Activated T-helper 17 cell treated with anti-CD3 and anti-CD28 coated beads, Interleukin-2, amount 50 U/mL, for 72 hours (primary cell): ENCODE data around the gene SPRR1A. TPM values are rescaled to one million over a fixed set of nuclear protein-coding genes. Genes with fewer than 3 reads are reported as not detected.

ENCODE experiments used
- ATAC-seq: fragments of 150-1000 bp; cut with Tn5 transposase; replicated peaks from 2 replicates; pipeline ENCODE4 v1.10.0; 2021; ENCODE audit warnings: mild to moderate bottlenecking, moderate library complexity
- H3K27ac Mint-ChIP-seq: one replicate; pipeline ENCODE4 v1.8.0; 2022; ENCODE audit warnings: mixed read lengths
- H3K27me3 Mint-ChIP-seq: one replicate; pipeline ENCODE4 v1.8.0; 2022; ENCODE audit warnings: mixed read lengths
- H3K36me3 Mint-ChIP-seq: one replicate; pipeline ENCODE4 v1.8.0; 2022; ENCODE audit warnings: low read depth, mild to moderate bottlenecking, mixed read lengths
- H3K4me1 Mint-ChIP-seq: one replicate; pipeline ENCODE4 v1.8.0; 2022; ENCODE audit warnings: mixed read lengths
- H3K4me3 Mint-ChIP-seq: one replicate; pipeline ENCODE4 v1.8.0; 2022; ENCODE audit warnings: mild to moderate bottlenecking, mixed read lengths
- H3K9me3 Mint-ChIP-seq: one replicate; pipeline ENCODE4 v1.8.0; 2022; ENCODE audit warnings: mixed read lengths
- total RNA-seq, 2 donors: library from RNA; stranded (reverse); gene quantifications; one replicate each; pipeline ENCODE4 v1.2.3, GENCODE V29; 2022

The SPRR1A gene
- total RNA-seq, 2 donors from 2014 or later = not detected

DNA sequence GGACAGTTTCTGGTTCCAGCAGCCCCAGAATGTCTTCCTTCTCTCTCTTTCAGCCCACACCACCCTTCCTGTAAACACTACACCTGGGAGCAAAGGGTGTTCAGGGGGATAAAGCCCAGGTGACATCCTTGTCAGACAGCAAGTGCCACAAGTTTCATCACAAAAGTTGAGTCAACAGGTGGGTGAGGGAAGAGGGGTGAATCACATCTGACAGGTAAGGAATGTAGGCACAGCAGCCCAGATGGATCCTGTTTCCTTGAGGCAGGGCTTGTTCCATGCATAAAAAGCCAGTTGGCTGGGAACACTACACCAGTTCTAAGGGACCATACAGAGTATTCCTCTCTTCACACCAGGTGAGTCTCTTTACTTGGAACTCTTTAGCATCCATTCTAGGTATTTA lies 47.0 kb downstream of the SPRR1A start, which contains the start of gene SPRR1B:
TSS of gene SPRR1B (plus strand) at position 309 of the 400 bp plus-strand sequence. CDS start 1,143 bp downstream, outside the sequence.
- Mint-ChIP-seq H3K27ac (no peak within 1 kb of the TSS), H3K27me3 (peaks cover 13% of the 10 kb centered on the region), H3K4me3 (no peak within 1 kb of the TSS), H3K36me3 (no peaks in the 10 kb centered on the region), H3K4me1 (no peaks in the 10 kb centered on the region), H3K9me3 (no peaks in the 10 kb centered on the region)
- ATAC-seq = no peak

DNA sequence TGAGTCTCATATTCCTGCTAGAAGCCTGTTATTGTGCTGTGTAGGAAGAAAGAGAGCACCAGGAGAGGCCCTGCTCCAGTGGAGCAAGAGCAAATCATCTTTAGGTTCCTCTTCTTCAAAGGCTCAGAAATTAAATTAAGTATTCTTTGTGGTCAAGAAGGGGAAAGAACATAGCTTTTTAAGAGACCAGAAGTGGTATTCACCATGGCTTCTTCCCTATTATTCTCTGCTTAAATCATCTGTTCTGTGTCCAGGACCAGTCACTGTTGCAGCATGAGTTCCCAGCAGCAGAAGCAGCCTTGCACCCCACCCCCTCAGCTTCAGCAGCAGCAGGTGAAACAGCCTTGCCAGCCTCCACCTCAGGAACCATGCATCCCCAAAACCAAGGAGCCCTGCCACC lies 48.2 kb downstream of the SPRR1A start:
- Mint-ChIP-seq H3K9me3 (no peaks in the 10 kb centered on the region), H3K36me3 (no peaks in the 10 kb centered on the region), H3K27ac (no peak overlapping the region), H3K4me3 (no peak overlapping the region), H3K4me1 (no peaks in the 10 kb centered on the region), H3K27me3 (peaks cover 13% of the 10 kb centered on the region)
- no peak for ATAC-seq

- H3K4me3 Mint-ChIP-seq = no peak overlapping the region
- peaks cover 16% of the 10 kb centered on the region for H3K27me3 Mint-ChIP-seq
- H3K36me3 Mint-ChIP-seq = no peaks in the 10 kb centered on the region
- H3K4me1 Mint-ChIP-seq = no peaks in the 10 kb centered on the region
- no peak overlapping the region for H3K27ac Mint-ChIP-seq
- peak; percentile 39 for ATAC-seq
- no peaks in the 10 kb centered on the region for H3K9me3 Mint-ChIP-seq
Observed at GRCh38 chr1:153032677-153033308, 48.9 kb downstream of the SPRR1A start.

GRCh38 chr1:153035211-153035610 lies 51.3 kb downstream of the SPRR1A start:
- Mint-ChIP-seq H3K4me1 (no peaks in the 10 kb centered on the region), H3K27ac (no peak overlapping the region), H3K27me3 (peaks cover 17% of the 10 kb centered on the region), H3K4me3 (no peak overlapping the region), H3K9me3 (no peaks in the 10 kb centered on the region), H3K36me3 (no peaks in the 10 kb centered on the region)
- no peak for ATAC-seq

Other genes starting within 250 kb of the SPRR1A start
- gene KPRP, start 226.1 kb upstream of the SPRR1A start, total RNA-seq = not detected
- not detected for gene LCE1F, start 208.9 kb upstream of the SPRR1A start, total RNA-seq
- not detected for gene LCE1E, start 197.8 kb upstream of the SPRR1A start, total RNA-seq
- gene LCE1D, start 187.4 kb upstream of the SPRR1A start, total RNA-seq = not detected
- not detected for gene LCE1C, start 177.4 kb upstream of the SPRR1A start, total RNA-seq
- not detected for gene LCE1B, start 172.1 kb upstream of the SPRR1A start, total RNA-seq
- gene LCE1A, start 156.6 kb upstream of the SPRR1A start, total RNA-seq = not detected
- not detected for gene LCE6A, start 141.2 kb upstream of the SPRR1A start, total RNA-seq
- not detected for gene LCE7A, start 124.1 kb upstream of the SPRR1A start, total RNA-seq
- not detected for gene SMCP, start 105.8 kb upstream of the SPRR1A start, total RNA-seq
- gene IVL, start 75.5 kb upstream of the SPRR1A start, total RNA-seq = not detected
- not detected for gene SPRR5, start 36.9 kb upstream of the SPRR1A start, total RNA-seq
- not detected for gene SPRR4, start 13.4 kb upstream of the SPRR1A start, total RNA-seq
- gene SPRR3, start 17.7 kb downstream of the SPRR1A start, total RNA-seq = not detected
- gene SPRR1B, start 47.1 kb downstream of the SPRR1A start, total RNA-seq = not detected
- gene SPRR2D, start 57.0 kb downstream of the SPRR1A start, total RNA-seq = not detected
- gene SPRR2A, start 73.4 kb downstream of the SPRR1A start, total RNA-seq = not detected
- not detected for gene SPRR2B, start 87.5 kb downstream of the SPRR1A start, total RNA-seq
- not detected for gene SPRR2E, start 110.4 kb downstream of the SPRR1A start, total RNA-seq
- gene SPRR2F, start 129.4 kb downstream of the SPRR1A start, total RNA-seq = not detected
- gene SPRR2G, start 166.8 kb downstream of the SPRR1A start, total RNA-seq = not detected
- not detected for gene LELP1, start 219.3 kb downstream of the SPRR1A start, total RNA-seq
- gene PRR9, start 233.5 kb downstream of the SPRR1A start, total RNA-seq = not detected